ENCODE data around the gene EME2. TPM values are rescaled to one million over a fixed set of nuclear protein-coding genes. Genes with fewer than 3 reads are reported as not detected.
A peak's percentile ranks its signal among the peaks of the same experiment; 100 is the strongest.

The EME2 gene
- total and polyA plus RNA-seq, 2 of the 13 experiments (the other 11 are each of a cell fraction or from before 2014, with no cell fraction given) = 4.4 to 7.6 TPM

GRCh38 chr16:1751946-1752345 lies 20.7 kb upstream of the EME2 start:
- Histone ChIP-seq H3K79me2 (ENCODE audit: insufficient read depth, low read length) (no peaks in the 10 kb centered on the region), H3K4me3 (replicated peaks in 1 of 3; ENCODE audit: insufficient read depth in 1 of 3, low read depth in 2 of 3, low read length in 3 of 3) (no peak overlapping the region), H2AFZ (ENCODE audit: low read length) (no peak overlapping the region), H4K20me1 (ENCODE audit: insufficient read depth, low read length) (no peaks in the 10 kb centered on the region), H3K4me2 (ENCODE audit: low read depth, low read length) (no peak overlapping the region), H3K4me1 (ENCODE audit: insufficient read depth, low read length) (no peaks in the 10 kb centered on the region), H3K36me3 (replicated peaks in 1 of 2; ENCODE audit: control insufficient read depth in 1 of 2, insufficient read depth in 2 of 2, low read length in 2 of 2) (peaks cover 15 to 57% of the 10 kb centered on the region in 2 experiments; a peak in 4 of 5 replicates), H3K9me3 (ENCODE audit: low read length) (no peaks in the 10 kb centered on the region), H3K27ac (ENCODE audit: extremely low read length, insufficient read depth, low read length) (no peak overlapping the region), H3K9ac (ENCODE audit: insufficient read depth, low read depth, low read length) (no peak overlapping the region), H3K27me3 (ENCODE audit: control insufficient read depth in 1 of 2, insufficient read depth in 2 of 2, low read length in 2 of 2) (no peaks in the 10 kb centered on the region)
- in situ Hi-C loops (cut with HindIII; ENCODE audit: extremely low pct_ligation_motif_present, low pct_unique_long_range_greater_than_20kb) = no loop called here
- intact Hi-C loops (cut with micrococcal nuclease; ENCODE audit: unreplicated experiment) = no loop called here
- POLR2A ChIA-PET = no interaction called here
- no peak for FAIRE-seq
- DNase-seq (ENCODE audit: low spot score) = no peak
- CTCF ChIA-PET (ENCODE audit: low intra/inter-chr PET ratio, low total read pairs) = no interaction called here
- TF ChIP-seq AGO2 (optimal IDR thresholded peaks at IDR 0.05; ENCODE audit: low read depth, low read length) (peak; percentile 26), NCOA1 (CRISPR knock-in tag; IDR thresholded peaks at IDR 0.05) (no peak), MIER3 (CRISPR knock-in tag; IDR thresholded peaks at IDR 0.05; ENCODE audit: borderline replicate concordance) (no peak)
- no TSS peak for BruUV-seq (replicated peaks)
- ATAC-seq = no peak
- WGBS (ENCODE audit: low lambda C conversion rate) = 99% methylated on average over 13 of the region's 16 CpGs

- CTCF ChIA-PET (ENCODE audit: low intra/inter-chr PET ratio, low total read pairs) = no interaction called here
- no TSS peak for BruUV-seq (replicated peaks)
- Histone ChIP-seq H3K9ac (ENCODE audit: insufficient read depth, low read depth, low read length) (no peak overlapping the region), H4K20me1 (ENCODE audit: insufficient read depth, low read length) (no peaks in the 10 kb centered on the region), H3K9me3 (ENCODE audit: low read length) (no peaks in the 10 kb centered on the region), H3K36me3 (replicated peaks in 1 of 2; ENCODE audit: control insufficient read depth in 1 of 2, insufficient read depth in 2 of 2, low read length in 2 of 2) (peaks cover 15 to 54% of the 10 kb centered on the region in 2 experiments; a peak in 4 of 5 replicates), H3K27me3 (ENCODE audit: control insufficient read depth in 1 of 2, insufficient read depth in 2 of 2, low read length in 2 of 2) (no peaks in the 10 kb centered on the region), H3K4me2 (ENCODE audit: low read depth, low read length) (no peak overlapping the region), H3K79me2 (ENCODE audit: insufficient read depth, low read length) (no peaks in the 10 kb centered on the region), H2AFZ (ENCODE audit: low read length) (no peak overlapping the region), H3K4me3 (replicated peaks in 1 of 3; ENCODE audit: insufficient read depth in 1 of 3, low read depth in 2 of 3, low read length in 3 of 3) (no peak overlapping the region), H3K27ac (ENCODE audit: extremely low read length, insufficient read depth, low read length) (no peak overlapping the region), H3K4me1 (ENCODE audit: insufficient read depth, low read length) (peaks cover 6% of the 10 kb centered on the region)
- in situ Hi-C loops (cut with HindIII; ENCODE audit: extremely low pct_ligation_motif_present, low pct_unique_long_range_greater_than_20kb) = no loop called here
- FAIRE-seq (no peak), DNase-seq (ENCODE audit: low spot score) (no peak), ATAC-seq (no peak)
- 98% methylated on average over 14 of the region's 14 CpGs for WGBS (ENCODE audit: low lambda C conversion rate)
- POLR2A ChIA-PET = no interaction called here
- intact Hi-C loops (cut with micrococcal nuclease; ENCODE audit: unreplicated experiment) = no loop called here
- TF ChIP-seq ZNF615 (CRISPR knock-in tag; IDR thresholded peaks at IDR 0.05; ENCODE audit: borderline replicate concordance) = no peak
- no peak for TF ChIP-seq MATR3 (CRISPR knock-in tag; IDR thresholded peaks at IDR 0.05)
- TF ChIP-seq ZNF124 (CRISPR knock-in tag; IDR thresholded peaks at IDR 0.05) = no peak
- TF ChIP-seq ZNF75D (CRISPR knock-in tag; IDR thresholded peaks at IDR 0.05; ENCODE audit: borderline replicate concordance) = no peak
- no peak for TF ChIP-seq ZBTB2 (CRISPR knock-in tag; IDR thresholded peaks at IDR 0.05; ENCODE audit: low read depth)
- TF ChIP-seq ZMYM4 (CRISPR knock-in tag; IDR thresholded peaks at IDR 0.05) = no peak
- TF ChIP-seq MTF2 (CRISPR knock-in tag; IDR thresholded peaks at IDR 0.05; ENCODE audit: borderline replicate concordance) = no peak
- no peak for TF ChIP-seq SRSF9 (IDR thresholded peaks at IDR 0.05; ENCODE audit: borderline replicate concordance, insufficient read depth, low read depth, low read length, poor library complexity, severe bottlenecking)
- TF ChIP-seq ZNF546 (CRISPR knock-in tag; conservative IDR thresholded peaks at IDR 0.05) = no peak
- TF ChIP-seq ZNF431 (CRISPR knock-in tag; IDR thresholded peaks at IDR 0.05; ENCODE audit: borderline replicate concordance, low read depth) = no peak
- TF ChIP-seq ELF1 (CRISPR knock-in tag; IDR thresholded peaks at IDR 0.05) = no peak
- no peak for TF ChIP-seq ZNF24 (IDR thresholded peaks at IDR 0.05)
- TF ChIP-seq, protein P1, sequence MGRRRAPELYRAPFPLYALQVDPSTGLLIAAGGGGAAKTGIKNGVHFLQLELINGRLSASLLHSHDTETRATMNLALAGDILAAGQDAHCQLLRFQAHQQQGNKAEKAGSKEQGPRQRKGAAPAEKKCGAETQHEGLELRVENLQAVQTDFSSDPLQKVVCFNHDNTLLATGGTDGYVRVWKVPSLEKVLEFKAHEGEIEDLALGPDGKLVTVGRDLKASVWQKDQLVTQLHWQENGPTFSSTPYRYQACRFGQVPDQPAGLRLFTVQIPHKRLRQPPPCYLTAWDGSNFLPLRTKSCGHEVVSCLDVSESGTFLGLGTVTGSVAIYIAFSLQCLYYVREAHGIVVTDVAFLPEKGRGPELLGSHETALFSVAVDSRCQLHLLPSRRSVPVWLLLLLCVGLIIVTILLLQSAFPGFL (CRISPR knock-in tag; IDR thresholded peaks at IDR 0.05) = no peak
- no peak for TF ChIP-seq NFKB2 (CRISPR knock-in tag; IDR thresholded peaks at IDR 0.05; ENCODE audit: borderline replicate concordance)
These were observed 19.8 kb upstream of the EME2 start for GRCh38 chr16:1752853-1753252.

Data from HepG2 (cell line).